ENCODE data around the gene ANKRD44.

Gene ANKRD44

DNA sequence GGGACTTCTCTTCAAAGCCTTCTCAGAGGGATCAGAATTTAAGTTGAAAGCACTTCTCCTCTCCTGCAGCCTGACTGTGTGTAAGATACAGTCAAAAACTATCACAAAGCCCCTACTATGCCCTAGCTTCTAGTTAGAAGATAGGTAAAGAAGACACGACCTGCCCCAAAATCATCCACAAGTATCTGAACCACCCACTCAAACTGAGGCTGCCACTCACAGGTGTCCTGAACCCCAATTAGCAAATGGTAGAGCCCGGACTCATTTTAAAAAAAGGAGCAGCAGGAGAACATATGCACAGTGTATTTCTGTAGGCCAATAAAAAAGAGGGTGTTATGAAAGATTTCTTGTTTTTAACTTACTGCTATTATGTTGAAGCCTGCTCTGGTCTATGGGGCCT lies 74.4 kb downstream of the ANKRD44 start:
- DNase-seq, result no peak

DNA sequence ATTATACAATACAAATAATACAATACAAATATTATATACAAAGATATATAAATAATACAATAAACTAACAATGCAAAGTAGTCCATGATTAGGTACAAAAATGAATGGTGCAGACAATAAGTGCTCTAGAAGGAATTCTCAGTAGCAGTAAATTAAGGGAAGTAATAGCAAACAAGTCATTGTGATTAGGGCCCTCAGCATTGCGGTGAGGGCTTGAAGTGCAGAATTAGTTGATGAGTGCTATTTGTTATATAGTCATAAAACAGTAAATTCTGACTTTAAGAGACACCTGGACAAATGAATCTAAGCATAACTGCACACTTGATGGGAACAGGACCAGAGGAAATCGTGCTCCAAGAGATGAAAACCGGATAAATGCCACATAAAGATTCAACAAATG lies 74.9 kb downstream of the ANKRD44 start:
- DNase-seq, result no peak

DNA sequence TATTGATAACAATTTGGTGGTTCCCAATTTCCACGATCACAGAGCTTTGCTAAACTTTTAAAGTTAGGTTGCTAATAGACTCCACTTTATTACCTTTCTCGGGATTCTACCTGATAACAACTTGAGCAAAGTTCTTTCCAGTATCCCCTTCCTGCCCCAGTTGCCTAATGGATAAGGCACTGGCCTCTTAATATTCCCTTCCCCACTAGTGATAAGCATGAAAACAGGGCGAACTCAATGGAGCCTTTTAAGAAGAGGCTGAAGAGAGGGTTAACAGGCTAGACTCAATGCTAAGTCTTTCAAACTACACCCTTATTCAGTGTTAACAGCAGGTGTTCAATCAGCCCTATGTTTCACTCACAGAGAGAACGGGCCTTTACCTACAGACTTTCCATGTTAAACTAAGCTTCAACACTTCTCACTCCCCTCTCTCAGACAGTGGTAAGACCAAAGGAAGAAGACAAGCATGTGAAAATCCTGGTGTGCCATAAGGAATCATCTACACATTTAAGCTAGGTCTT lies 75.8 kb downstream of the ANKRD44 start:
- DNase-seq, result no peak

DNA sequence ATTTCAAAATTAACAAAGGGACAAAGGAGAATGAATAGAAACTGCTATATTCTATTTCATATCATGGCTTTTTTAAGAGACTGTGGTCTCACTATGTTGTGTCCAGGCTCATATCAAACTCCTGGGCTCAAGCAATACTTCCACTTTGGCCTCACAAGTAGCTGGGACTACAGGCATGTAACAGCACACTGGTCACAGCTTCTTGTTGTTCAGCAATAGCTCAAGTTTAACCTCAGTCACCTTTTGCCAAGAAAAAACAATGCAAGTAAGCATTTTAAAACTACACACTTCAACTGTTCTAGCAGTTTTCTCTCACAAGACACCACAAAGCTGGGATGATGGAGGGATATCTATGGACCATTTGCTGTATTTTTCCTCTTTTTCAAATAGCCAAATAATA lies 77.1 kb downstream of the ANKRD44 start:
- no peak for DNase-seq

DNA sequence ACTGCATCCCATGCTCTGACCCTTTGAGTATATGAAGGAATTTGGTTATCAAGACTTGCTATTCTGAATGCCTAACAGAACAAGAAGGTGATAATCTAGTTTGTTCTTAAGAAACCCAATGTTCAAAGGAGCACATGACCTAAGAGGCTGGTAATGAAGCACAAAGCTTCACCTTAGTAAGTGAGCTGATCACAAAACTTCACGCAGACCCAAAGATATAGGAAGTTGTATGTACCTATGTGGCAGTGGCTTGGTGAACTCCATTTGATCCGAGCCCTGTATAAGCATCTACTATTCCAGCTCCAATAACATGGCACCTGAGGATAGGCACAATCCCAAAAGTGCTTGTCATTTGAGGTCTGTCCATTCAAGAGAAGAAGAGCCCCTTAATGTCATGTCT lies 78.6 kb downstream of the ANKRD44 start:
- DNase-seq, result no peak

DNA sequence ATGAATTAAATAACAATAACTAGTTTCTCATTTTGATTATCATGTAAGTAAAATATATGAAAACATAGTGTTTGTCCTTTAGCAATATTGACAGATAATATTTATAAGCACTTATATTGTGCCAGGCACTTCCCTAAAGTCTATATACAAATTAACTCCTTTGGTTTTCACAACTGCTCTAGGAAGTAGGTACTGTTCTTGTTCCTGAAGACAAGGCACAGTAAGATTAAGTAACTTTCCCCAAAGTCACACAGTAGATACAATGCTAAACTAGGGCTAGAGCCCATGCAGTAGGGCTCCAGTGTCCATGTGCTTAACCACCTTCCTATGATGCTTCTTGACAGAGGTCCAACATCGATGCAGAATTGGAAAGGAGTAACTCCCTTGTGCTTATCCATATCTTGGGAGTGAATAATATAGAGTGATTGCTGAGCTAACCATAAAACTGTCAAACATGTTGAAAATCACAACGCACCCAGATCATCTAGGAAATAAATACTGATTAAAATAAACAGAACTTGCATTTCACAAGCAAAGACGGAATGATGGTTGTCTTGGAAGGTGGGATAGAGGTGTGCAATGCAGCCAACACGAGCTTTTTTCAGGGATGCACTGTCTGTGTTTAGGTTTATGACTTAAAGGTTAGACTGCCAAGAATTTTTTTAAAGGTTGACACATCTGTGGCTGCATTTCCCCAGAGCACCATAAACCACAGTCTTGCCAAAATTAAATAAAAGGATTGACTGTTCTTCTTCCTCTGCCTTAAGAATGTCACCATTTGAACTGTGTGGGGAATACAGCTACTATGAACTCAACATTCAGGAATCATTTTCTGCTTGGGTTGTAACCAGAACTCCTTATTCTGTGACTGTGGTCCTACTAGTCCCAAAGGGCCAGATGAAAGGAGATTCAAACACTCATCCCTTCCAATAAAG lies 80.8 kb downstream of the ANKRD44 start:
- no peak for DNase-seq

DNA sequence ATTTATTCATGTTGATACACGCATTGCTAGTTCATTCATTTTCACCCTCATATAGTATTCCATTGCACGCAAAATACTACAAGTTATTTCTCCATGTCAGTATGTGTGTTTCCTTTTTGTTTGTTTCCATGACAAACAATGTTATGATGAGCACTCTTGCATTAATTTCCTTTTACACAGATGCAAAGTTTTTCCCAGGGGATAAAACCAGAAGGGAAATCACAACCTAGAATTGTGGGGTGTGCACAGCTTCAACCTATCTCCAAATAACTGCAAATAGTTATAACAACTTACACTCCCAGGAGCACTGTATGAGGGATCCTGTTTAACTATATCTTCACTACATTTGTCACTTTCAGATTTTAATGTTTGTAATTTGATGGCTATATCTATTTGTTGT lies 87.1 kb downstream of the ANKRD44 start:
- no peak for DNase-seq

DNA sequence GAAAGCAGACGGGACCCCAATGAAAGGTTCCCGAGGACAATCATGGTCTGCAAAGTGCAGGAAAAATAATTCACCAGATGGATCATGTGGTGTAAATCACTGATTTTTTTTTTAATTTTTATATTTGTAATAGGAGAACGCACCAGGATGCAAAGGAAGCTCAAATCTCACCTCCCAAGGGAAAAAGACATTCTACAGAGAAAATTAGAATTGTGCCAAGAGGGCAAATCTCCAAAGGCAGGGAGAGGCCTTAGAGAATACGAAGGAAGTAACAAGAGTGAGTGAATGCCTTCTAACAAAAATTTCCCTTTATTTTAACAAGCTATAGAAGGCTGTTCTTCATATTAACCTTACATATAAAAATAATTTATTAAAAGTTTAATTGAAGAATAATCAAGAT lies 90.9 kb downstream of the ANKRD44 start:
- no peak for DNase-seq

DNA sequence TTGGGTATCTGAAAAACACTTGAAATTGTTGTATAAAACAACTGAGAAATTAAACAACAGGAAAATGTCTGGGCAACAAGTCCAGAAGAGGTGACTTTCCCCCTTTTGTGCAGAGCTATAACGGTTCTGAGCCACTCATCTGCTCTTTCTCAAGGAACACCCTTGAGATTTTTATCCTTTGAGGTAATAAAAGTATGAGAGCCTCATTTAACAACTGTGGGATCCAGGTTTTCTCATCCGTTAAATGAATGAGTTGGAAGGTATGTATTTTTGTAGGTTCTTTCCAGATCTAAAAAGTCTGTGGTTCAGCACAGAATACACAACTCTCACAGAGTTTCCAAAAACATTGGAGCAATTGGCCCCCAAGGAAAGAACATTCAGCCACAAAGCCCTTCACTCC lies 93.0 kb downstream of the ANKRD44 start:
- no peak for DNase-seq

DNA sequence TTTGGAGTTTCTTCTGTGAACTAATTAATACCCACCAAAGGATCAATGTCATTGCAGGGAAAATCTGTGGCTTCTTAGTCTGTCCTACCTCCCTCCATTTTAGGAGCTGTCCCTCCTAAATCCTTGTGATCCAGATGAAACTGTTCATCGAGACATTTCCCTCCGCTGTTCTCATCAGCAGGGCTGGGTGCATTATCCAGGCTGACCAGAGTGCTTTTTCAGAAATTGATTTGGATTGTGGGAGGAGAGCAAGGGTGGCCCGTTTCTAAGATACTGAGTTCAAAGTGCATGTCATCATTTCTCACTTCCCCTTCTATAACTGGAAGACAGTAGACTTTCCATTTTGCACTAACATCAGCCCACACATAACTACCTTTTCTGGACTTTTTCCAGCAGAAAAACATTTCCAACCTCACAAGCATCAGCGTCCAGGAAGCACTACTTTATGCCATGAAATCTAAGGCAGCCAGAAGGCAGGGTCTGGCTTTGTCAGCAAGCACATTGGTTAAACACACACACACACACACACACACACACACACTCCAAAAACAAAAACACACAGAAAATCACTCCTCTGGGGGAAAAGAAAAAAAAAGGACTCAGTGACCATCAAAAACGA lies 94.1 kb downstream of the ANKRD44 start:
- no peak for DNase-seq

DNA sequence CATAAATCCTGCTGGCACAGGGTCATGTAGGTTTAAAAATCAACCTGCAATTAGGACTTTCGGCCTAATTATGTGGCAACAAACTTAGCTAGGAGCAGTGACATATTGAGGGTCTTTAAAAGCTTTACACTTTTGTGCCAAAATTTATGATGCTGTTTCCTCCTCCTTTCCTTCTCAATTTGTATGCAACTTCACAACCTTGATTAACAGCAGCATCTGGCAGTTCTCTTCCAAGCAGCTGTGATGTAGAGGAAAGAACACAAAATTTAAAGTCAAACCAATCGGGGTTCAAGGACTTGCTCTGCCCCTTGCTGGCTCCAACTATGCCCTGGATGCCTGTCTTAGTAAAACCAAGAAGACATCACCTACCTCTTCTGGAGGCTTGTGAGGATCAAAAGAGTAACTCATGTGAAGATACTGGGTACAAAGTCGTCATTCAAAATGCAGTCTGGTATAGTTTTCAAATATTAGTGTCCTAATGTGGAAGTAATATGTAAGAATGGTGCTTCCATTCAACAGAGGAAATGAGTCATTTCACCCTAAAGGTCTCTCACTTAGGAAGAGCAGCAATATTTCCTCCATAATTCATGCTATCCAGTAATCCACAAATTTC lies 94.7 kb downstream of the ANKRD44 start:
- no peak for DNase-seq

DNA sequence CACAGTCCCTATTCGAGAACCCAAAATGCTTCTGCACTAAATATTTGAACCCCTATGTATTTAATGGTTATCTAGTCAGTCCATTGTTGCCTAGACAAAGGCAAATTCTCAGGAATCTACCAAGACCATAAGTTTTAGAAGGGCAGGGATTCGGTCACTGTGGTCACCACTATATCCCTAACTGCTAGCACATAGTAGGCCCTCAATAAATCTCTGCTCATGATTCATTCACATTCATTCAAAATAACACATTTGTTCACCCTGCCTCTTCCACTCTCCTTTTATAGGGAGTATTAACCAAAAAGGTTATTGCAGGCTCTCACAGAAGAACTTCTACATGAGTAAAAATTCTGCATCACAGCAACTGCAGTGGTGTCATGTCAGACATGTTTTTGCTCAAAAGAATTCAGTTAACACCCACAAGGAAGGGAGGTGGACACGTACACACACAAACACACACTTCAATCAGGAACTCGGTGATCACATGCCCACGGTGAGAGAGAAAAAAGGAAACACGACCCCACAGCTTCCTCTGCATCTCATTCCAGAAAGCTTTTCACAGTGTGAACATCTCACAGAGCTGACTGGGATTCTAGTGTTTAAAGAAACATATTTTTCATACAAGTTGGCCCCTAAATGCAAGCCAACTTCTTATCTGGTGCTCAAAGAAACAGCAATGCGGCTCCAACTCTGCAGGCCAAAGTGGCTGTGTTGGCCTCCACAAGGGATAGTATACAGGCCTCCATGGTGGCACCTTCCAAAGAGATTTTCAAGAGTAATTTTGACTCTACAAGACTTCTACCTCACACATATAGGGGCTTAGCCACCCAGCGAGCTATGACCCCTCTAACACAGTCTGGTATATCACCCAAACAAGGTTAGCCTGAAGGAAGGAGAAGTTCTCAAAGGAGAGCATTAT lies 98.0 kb downstream of the ANKRD44 start:
- no peak for DNase-seq

DNA sequence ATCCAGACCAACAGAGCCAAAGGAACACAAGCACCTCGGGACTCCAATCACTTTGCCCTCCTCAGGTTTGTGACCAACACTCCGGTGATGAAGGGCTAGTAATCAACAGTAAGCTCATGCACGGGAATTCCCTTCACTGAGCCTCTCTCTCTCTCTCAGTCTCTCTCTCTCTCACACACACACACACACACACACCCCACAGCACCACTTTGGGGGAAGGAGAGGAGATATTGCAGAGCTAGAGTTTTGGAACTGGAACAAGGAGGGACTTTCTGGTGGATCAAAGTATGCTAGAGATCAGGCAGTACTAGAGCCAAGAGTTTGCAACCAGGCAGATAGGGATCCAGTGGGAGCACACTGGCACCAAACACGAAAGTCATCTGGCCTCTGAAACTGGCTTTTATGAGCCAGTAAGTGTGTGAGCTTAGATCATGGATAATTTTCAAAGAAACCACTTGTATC lies 98.7 kb downstream of the ANKRD44 start:
- DNase-seq, result no peak

DNA sequence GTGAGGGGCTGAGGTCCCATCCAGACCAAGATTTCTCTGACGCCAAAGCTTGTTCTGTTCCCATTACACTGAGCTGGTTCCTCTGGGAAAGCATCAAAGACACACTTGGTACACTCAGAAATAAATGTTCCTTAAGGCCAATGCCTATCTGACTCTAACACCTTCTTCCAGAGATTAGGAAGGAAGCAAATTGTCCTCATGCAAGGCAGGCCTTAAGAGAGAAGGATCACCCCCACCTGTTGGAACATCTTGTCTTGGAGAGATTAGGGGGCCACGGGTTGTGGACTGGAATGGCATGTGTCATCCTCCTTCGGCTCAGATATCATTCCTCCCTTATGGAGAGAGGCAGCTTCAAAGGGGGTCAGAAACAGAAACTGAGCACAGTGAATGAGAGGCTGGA lies 100.2 kb downstream of the ANKRD44 start:
- no peak for DNase-seq

DNA sequence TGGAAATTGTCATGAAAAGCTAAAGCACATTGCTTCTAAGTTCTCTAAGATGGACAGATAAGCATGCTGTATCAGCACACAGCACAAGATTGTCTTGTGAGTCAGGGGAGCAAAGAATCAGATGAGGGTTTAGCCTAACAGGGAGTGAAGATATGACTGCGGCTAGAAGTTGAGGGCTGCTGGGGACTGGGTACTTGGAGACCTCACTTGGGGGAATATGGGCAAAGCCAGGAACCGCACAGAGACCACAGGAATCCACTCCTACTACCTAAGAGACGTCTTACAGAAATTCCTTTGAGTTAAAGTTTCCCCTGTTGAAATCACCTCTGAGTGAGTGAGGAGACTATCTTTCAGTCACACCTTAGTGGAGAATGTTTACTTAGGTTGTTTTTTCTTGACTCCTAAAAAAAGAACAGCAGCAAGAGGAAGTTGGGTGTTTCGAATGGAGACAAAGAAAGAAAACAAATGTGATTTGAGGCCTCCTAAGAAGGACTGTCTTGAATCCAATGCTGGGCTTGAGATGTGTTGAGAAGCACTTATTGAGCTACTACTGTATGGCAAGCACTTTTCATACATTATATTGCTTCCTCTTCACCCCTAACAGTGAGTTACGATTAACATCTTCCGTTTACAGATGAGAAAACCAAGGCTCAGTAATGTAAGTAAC lies 100.7 kb downstream of the ANKRD44 start:
- no peak for DNase-seq

DNA sequence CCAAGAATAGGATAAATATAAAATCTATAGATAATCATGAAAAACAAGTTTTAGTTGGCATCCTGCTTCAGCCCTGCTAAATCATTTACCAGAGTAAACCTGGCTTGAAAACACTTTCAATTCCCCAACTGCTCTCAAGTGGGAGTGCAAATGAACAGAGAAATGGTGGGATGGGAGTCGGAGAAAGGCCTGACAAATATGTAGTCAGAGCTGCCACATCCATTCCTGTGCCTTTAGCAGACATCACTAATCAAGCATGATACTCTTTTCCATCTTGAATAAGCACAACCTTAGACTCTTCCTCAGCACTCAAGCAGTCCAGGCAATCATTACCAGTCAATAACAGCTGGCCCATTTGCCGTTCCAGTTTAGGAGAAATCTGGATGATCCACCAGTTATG lies 101.3 kb downstream of the ANKRD44 start:
- no peak for DNase-seq

DNA sequence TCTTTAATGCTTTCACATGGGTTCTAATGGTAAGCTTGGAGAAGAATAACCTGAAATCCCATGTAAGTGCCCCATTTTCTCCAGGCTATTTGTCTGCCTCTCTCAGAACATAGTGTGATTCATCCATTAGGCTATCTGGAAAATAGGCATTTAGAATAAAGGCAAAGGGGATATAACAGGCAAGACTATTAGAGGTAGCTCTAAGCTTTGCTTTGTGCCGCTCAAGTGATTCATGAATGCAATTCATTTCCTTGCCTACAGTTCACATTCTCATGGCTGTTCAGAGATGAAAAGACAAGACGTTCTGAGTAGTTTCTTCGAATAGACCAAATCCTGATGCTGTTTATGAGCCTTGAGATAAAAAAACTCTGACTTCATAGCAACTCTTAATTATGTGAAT lies 101.7 kb downstream of the ANKRD44 start:
- DNase-seq, result no peak

DNA sequence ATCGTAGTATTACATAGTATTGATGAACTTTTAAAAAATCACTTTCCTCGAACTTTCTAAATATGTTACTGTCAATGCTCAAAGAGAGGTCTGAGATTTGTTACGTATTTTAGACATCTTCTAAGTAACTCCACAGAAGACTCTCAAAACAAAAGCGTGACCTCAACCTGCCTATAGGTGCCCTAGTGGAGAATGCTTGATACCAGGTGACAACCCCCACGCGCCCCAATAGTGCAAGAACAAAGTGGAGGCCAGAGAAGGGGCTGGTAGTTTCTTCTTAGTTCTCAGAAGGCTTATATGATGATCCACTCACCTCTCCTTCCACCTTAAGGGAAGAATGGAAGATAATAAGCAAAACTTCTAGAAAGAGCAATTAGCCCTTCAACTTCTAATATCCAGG lies 102.6 kb downstream of the ANKRD44 start:
- no peak for DNase-seq

DNA sequence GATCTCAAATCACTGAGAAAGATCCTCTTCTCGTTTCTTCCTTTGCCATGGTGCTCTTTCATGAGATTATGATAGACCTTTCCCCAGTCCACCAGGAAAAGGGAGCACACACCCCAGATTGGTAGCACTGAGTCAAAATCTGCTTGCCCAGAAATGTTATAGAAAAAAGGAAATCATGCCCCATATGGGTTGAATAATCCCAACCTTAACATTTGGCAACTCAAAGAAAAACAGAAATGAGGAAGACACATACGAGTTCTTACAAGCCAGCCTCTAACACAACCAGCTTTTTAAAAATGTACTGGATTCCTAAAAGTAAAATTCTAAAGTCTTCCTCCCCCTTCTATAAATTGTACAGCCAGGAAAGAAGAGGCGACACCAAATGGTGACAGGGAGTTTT lies 103.0 kb downstream of the ANKRD44 start:
- no peak for DNase-seq

DNA sequence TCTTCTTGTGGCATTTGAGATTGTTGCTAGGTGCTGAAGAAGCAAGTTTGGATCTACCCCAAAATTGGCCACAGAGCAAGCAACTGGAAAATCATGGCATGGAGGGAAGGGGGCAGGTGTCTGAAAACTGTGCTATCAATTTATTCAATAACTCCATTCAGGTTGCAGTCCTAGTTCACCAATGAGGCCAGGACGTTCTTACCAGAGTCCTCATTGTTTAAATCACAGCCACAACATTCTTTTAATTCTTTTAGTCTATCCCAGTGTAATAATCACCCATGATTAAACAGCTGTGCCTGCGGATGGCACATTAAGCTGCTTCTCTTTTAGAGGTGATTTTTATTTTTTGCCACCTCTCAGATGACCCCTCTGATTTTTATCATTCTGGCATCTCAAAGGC lies 103.5 kb downstream of the ANKRD44 start:
- DNase-seq, result no peak

DNA sequence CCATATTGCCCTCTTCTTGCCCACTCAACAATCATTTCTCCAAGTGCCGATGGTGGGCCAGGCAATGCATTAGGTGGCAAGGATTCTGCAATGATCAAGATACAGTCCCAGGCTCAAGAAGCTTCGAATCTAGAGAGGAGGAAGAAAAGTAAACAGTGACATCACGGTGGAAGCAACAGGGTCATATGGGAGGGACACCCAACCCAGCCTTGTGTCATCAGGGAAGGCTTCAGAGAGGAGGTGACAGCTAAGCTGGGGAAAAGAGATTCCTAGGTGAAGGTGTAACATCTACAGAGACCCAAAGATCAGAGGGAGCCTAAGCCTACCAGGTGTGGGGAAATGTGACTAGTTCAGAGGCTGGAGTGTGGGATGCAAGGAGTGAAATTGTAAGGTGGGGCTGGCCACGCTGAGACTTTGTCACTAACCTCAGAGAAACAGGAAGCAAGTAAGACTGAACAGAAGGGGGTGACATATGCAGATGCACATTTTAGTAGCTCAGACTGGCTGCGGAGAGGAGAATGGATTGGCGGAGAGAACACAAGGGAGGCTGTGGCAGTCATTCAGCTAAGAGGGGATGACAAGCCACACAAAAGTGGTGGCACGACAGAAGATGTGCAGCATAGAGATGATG lies 104.9 kb downstream of the ANKRD44 start:
- no peak for DNase-seq

Data from NCI-H748 treated with DMSO at 0.1 percent for 48 hours (cell line).